Measurements from ENCODE around the gene KCND3.

DNA sequence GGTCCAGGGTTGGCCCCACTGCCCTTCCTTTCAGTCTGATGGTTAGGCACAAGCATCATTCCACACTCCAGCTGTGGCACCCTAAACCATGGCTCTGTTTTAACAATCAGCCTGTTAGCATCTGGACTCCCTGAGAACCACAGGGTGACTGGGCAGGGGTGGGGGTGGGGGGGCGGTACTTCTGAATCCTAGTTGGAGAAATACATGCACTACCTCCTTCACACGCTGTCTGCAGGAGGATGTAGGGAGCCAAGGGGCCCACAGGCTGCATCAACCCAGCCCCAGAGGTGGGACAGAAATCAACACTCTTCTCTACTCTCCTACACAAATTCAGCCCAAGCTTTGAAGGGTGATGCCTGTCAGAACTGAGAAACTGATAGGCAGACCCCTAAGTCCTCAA, 209.9 kb downstream of the KCND3 start:
- TF ChIP-seq, protein P1, sequence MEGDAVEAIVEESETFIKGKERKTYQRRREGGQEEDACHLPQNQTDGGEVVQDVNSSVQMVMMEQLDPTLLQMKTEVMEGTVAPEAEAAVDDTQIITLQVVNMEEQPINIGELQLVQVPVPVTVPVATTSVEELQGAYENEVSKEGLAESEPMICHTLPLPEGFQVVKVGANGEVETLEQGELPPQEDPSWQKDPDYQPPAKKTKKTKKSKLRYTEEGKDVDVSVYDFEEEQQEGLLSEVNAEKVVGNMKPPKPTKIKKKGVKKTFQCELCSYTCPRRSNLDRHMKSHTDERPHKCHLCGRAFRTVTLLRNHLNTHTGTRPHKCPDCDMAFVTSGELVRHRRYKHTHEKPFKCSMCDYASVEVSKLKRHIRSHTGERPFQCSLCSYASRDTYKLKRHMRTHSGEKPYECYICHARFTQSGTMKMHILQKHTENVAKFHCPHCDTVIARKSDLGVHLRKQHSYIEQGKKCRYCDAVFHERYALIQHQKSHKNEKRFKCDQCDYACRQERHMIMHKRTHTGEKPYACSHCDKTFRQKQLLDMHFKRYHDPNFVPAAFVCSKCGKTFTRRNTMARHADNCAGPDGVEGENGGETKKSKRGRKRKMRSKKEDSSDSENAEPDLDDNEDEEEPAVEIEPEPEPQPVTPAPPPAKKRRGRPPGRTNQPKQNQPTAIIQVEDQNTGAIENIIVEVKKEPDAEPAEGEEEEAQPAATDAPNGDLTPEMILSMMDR (conservative IDR thresholded peaks at IDR 0.05; ENCODE audit: low read length) = no peak
- TF ChIP-seq EZH2phosphoT487 (IDR thresholded peaks at IDR 0.05; ENCODE audit: borderline replicate concordance) = no peak
